GM23248 (cell line): ENCODE results near the gene NRROS. TPM values are rescaled to one million over a fixed set of nuclear protein-coding genes. Genes with fewer than 3 reads are reported as not detected.

ENCODE experiments used
- DNase-seq: peaks from one replicate; pipeline ENCODE4 v3.0.0-alpha.2; 2015
- H2AFZ ChIP-seq: fragments of 200-600 bp; sonication (generic); 2 replicates; pipeline ENCODE4 v1.6.1; 2016; ENCODE audit warnings: antibody characterized with exemption
- H3F3A ChIP-seq: fragments of 200-600 bp; sonication (generic); 2 replicates; pipeline ENCODE4 v1.6.1; 2016; ENCODE audit warnings: mild to moderate bottlenecking, antibody characterized with exemption, mixed run types; ENCODE audit not compliant: insufficient read depth
- H3K27ac ChIP-seq: fragments of 200-600 bp; sonication (generic); 2 replicates; pipeline ENCODE4 v1.5.1; 2016; ENCODE audit warnings: mild to moderate bottlenecking
- H3K27me3 ChIP-seq: fragments of 200-600 bp; sonication (generic); replicated peaks from 2 replicates; pipeline ENCODE4 v1.6.1; 2016; ENCODE audit warnings: mild to moderate bottlenecking; ENCODE audit not compliant: insufficient read depth
- H3K36me3 ChIP-seq: fragments of 200-600 bp; sonication (generic); 2 replicates; pipeline ENCODE4 v1.6.1; 2016; ENCODE audit warnings: low read depth, mild to moderate bottlenecking
- H3K4me1 ChIP-seq: fragments of 200-600 bp; sonication (generic); 2 replicates; pipeline ENCODE4 v1.6.1; 2016; ENCODE audit warnings: mild to moderate bottlenecking; ENCODE audit not compliant: insufficient read depth
- H3K4me2 ChIP-seq: fragments of 200-600 bp; sonication (generic); one replicate; pipeline ENCODE4 v1.6.1; 2016; ENCODE audit warnings: mild to moderate bottlenecking; ENCODE audit not compliant: unreplicated experiment
- H3K4me3 ChIP-seq: fragments of 200-600 bp; sonication (generic); 2 replicates; pipeline ENCODE4 v1.5.1; 2016; ENCODE audit warnings: mild to moderate bottlenecking
- H3K79me2 ChIP-seq: fragments of 200-600 bp; sonication (generic); 2 replicates; pipeline ENCODE4 v1.6.1; 2016; ENCODE audit warnings: mild to moderate bottlenecking; ENCODE audit not compliant: insufficient read depth
- H3K9ac ChIP-seq: fragments of 200-600 bp; sonication (generic); 2 replicates; pipeline ENCODE4 v1.6.1; 2016; ENCODE audit warnings: mild to moderate bottlenecking
- H3K9me2 ChIP-seq: fragments of 200-600 bp; sonication (generic); 2 replicates; pipeline ENCODE4 v1.6.1; 2016; ENCODE audit warnings: mixed run types, mild to moderate bottlenecking, moderate library complexity; ENCODE audit not compliant: insufficient read depth
- H3K9me3 ChIP-seq: fragments of 200-600 bp; sonication (generic); one replicate; pipeline ENCODE4 v1.6.1; 2017; ENCODE audit warnings: low read depth
- H4K20me1 ChIP-seq: fragments of 200-600 bp; sonication (generic); 2 replicates; pipeline ENCODE4 v1.6.0; 2016; ENCODE audit not compliant: insufficient read depth
- EZH2 ChIP-seq: fragments of 200-600 bp; sonication (generic); IDR thresholded peaks from 2 replicates; pipeline ENCODE4 v1.6.1; 2018; ENCODE audit warnings: antibody characterized with exemption, mild to moderate bottlenecking; ENCODE audit not compliant: insufficient read depth, poor library complexity, severe bottlenecking
- EZH2phosphoT487 ChIP-seq: fragments of 200-600 bp; sonication (generic); IDR thresholded peaks from 2 replicates; pipeline ENCODE4 v1.6.1; 2018; ENCODE audit warnings: antibody characterized with exemption, moderate library complexity, mild to moderate bottlenecking, low read depth; ENCODE audit not compliant: insufficient read depth
- WGBS, 2 experiments: methylation state at CpG; one replicate each; pipeline ENCODE4 v1.1.6; 2015 to 2017; ENCODE audit warnings: low lambda C conversion rate in 2 of 2, low coverage in 1 of 2; ENCODE audit errors: missing lambda C conversion rate in 2 of 2; 5-methylcytosine and 5-hydroxymethylcytosine counted together
- in situ Hi-C: fragments of 300-500 bp; cut with MboI; formaldehyde crosslinking; loops from 2 replicates; pipeline ENCODE4 v1.15.0; 2020
- polyA plus RNA-seq: library from polyadenylated mRNA; unstranded; fragments of >200 nt; fragmentation: Nextera tagmentation; extraction: Ambion mirVana; gene quantifications from 2 replicates; pipeline ENCODE4 v1.2.1, GENCODE V29; 2016
- total RNA-seq: library from RNA; depleted of rRNA; stranded (reverse); fragments of >200 nt; shearing (Covaris generic); gene quantifications from 2 replicates; pipeline ENCODE4 v1.2.3, GENCODE V29; 2014

NRROS gene
- total and polyA plus RNA-seq, 2 experiments from 2014 or later, result 0.22 TPM; not detected in 1

DNA sequence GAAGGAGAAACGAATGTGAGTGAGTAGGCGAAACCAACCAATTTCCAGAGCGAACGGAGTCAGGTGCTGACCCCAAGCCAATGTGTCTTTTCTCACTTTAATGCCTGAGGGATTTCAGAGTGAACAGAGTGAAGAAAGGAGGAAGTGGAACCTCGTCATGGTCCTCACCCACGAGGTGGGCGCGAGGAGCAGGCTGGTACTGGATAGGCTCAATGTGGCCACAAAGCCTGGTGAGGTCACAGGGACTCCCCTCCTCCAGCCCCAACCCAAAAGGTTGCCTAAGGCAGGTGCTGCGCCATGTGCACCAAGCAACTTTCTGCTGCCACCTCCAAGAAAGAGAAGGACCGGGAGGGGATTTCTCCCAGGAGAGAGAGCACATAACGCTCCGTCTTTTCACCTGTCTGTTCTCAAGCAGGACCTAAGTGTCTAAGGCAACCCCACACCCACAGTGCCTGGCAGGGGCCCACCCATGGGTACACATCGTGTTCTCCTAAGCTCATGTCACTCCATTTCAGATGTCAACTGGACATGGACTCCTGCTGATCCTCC, 3.8 kb downstream of the NRROS start:
- WGBS, 2 experiments, result 87 to 88% methylated on average over 13 of the region's 13 CpGs

DNA sequence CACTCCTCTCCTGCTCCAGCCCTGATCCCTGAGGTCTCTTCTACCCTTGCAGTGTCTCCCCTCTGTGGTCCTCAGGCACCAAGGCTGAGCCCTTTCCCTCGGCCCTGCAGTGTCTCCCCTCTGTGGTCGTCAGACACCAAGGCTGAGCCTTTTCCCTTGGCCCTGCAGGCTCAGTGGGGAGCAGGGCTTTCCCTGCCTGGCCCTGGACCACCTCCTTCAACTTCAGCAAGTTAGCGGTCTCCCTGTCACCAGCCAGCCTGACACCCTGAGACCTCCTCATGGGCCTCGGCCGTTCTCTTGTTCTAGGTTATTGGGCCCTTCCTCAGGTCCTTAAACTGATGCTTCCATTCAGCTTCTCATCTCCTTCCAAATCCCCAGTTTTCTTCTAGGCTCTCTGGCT, 4.3 kb downstream of the NRROS start:
- WGBS, 2 experiments, result 74 to 82% methylated on average over 5 of the region's 5 CpGs
- no peak for DNase-seq
- Histone ChIP-seq H3K36me3 (no peaks in the 10 kb centered on the region), H2AFZ (no peak overlapping the region), H3K27me3 (no peaks in the 10 kb centered on the region), H3K9me2 (no peaks in the 10 kb centered on the region), H3K9ac (no peak overlapping the region), H3K4me1 (no peaks in the 10 kb centered on the region), H4K20me1 (no peaks in the 10 kb centered on the region), H3K4me2 (no peak overlapping the region), H3K79me2 (no peaks in the 10 kb centered on the region), H3K4me3 (no peak overlapping the region), H3K27ac (no peak overlapping the region), H3F3A (no peaks in the 10 kb centered on the region), H3K9me3 (no peaks in the 10 kb centered on the region)
- in situ Hi-C loops, result no loop called here
- TF ChIP-seq EZH2phosphoT487 (no peak), EZH2 (no peak)

More for the DNA sequence above, 3.8 kb downstream of the NRROS start:
- in situ Hi-C loops, result no loop called here
- Histone ChIP-seq H3K36me3 (no peaks in the 10 kb centered on the region), H3K9me2 (no peaks in the 10 kb centered on the region), H4K20me1 (no peaks in the 10 kb centered on the region), H3F3A (no peaks in the 10 kb centered on the region), H3K27me3 (no peaks in the 10 kb centered on the region), H3K4me3 (no peak overlapping the region), H2AFZ (no peak overlapping the region), H3K9me3 (no peaks in the 10 kb centered on the region), H3K27ac (no peak overlapping the region), H3K4me2 (no peak overlapping the region), H3K4me1 (no peaks in the 10 kb centered on the region), H3K79me2 (no peaks in the 10 kb centered on the region), H3K9ac (no peak overlapping the region)
- no peak for DNase-seq
- TF ChIP-seq EZH2 (no peak), EZH2phosphoT487 (no peak)

DNA sequence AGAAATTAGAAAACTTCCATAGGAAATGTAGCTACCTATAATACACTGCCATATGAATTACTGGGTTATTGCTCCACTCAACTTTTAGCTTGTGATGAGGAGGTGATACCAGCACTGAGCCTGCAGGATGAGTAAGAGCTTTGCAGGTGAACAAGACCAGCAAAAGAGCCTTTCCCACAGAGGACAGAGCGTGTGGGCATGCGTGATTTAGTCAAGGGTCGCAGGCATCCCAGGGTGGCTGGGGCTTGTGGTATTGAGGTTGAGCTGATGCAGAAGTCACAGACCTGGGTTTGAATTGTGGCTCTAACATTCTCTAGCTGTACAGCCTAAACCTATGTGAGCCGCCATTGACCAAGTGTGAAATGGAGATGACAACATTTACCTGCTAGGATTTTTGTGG, 5.6 kb downstream of the NRROS start:
- no peak for TF ChIP-seq EZH2phosphoT487
- no peak for TF ChIP-seq EZH2
- WGBS, 2 experiments, result 95 to 100% methylated on average over 4 of the region's 4 CpGs
- Histone ChIP-seq H3K4me3 (no peak overlapping the region), H3F3A (no peaks in the 10 kb centered on the region), H3K9me2 (no peaks in the 10 kb centered on the region), H3K9ac (no peak overlapping the region), H4K20me1 (no peaks in the 10 kb centered on the region), H3K36me3 (no peaks in the 10 kb centered on the region), H3K4me1 (no peaks in the 10 kb centered on the region), H3K4me2 (no peak overlapping the region), H3K27ac (no peak overlapping the region), H3K79me2 (no peaks in the 10 kb centered on the region), H3K9me3 (no peaks in the 10 kb centered on the region), H3K27me3 (no peaks in the 10 kb centered on the region), H2AFZ (no peak overlapping the region)
- DNase-seq, result no peak
- in situ Hi-C loops, result no loop called here

- Histone ChIP-seq H3K9me3 (no peaks in the 10 kb centered on the region), H3K9ac (no peak overlapping the region), H2AFZ (no peak overlapping the region), H3K27me3 (no peaks in the 10 kb centered on the region), H3K36me3 (no peaks in the 10 kb centered on the region), H3K4me3 (no peak overlapping the region), H3K9me2 (no peaks in the 10 kb centered on the region), H3K27ac (no peak overlapping the region), H3F3A (peaks cover 6% of the 10 kb centered on the region), H3K79me2 (no peaks in the 10 kb centered on the region), H4K20me1 (no peaks in the 10 kb centered on the region), H3K4me2 (no peak overlapping the region), H3K4me1 (0 out of 2 replicates have a peak, but pooled peaks cover under 1% of the 10 kb centered on the region)
- TF ChIP-seq EZH2, result no peak
- TF ChIP-seq EZH2phosphoT487, result no peak
- DNase-seq, result no peak
- 73 to 82% methylated on average over 21 of the region's 21 CpGs for WGBS, 2 experiments
- in situ Hi-C loops, result no loop called here
Observed at GRCh38 chr3:196645897-196646665, 6.6 kb downstream of the NRROS start.
